Lung (tissue), 12 donors: ENCODE results near the gene TLX2. TPM values are rescaled to one million over a fixed set of nuclear protein-coding genes. Genes with fewer than 3 reads are reported as not detected.

Experiments used
- ATAC-seq: fragments of 200-7000 bp; cut with Tn5 transposase; one replicate; pipeline ENCODE4 v1.9.1; 2020; ENCODE audit warnings: moderate number of reproducible peaks; ENCODE audit not compliant: insufficient read depth, low FRiP score
- DNase-seq, 3 donors: peaks; one replicate each; pipeline ENCODE4 v3.0.0-alpha.2; 2013 to 2017
- H3K27ac ChIP-seq, 2 donors: one replicate each; pipeline ENCODE4 v1.5.1; 2013; ENCODE audit warnings: mild to moderate bottlenecking in 2 of 2, moderate library complexity in 2 of 2, control low read depth in 1 of 2, inconsistent platforms in 1 of 2, low read depth in 1 of 2, low read length in 1 of 2
- H3K27me3 ChIP-seq, 3 donors: one replicate each; pipeline ENCODE4 v1.5.1; 2013; ENCODE audit warnings: low read length in 2 of 3; ENCODE audit not compliant: control insufficient read depth in 3 of 3, insufficient read depth in 3 of 3
- H3K36me3 ChIP-seq, 4 donors: one replicate each; pipeline ENCODE4 v1.5.1; 2013; ENCODE audit warnings: low read length in 4 of 4, mild to moderate bottlenecking in 1 of 4, moderate library complexity in 1 of 4; ENCODE audit not compliant: control insufficient read depth in 4 of 4, insufficient read depth in 4 of 4
- H3K4me1 ChIP-seq, 5 donors: one replicate each; pipeline ENCODE4 v1.5.1; 2013; ENCODE audit warnings: low read length in 5 of 5, mild to moderate bottlenecking in 2 of 5, moderate library complexity in 1 of 5; ENCODE audit not compliant: control insufficient read depth in 5 of 5, insufficient read depth in 5 of 5
- H3K4me3 ChIP-seq: one replicate; pipeline ENCODE4 v1.5.1; 2013; ENCODE audit warnings: mild to moderate bottlenecking, control low read depth, moderate library complexity
- H3K9ac ChIP-seq, 2 donors: one replicate each; pipeline ENCODE4 v1.5.1; 2013; ENCODE audit warnings: low read length in 2 of 2, control low read depth in 1 of 2; ENCODE audit not compliant: insufficient read depth in 1 of 2
- H3K9me3 ChIP-seq, 4 donors: one replicate each; pipeline ENCODE4 v1.5.1; 2013; ENCODE audit warnings: low read length in 3 of 4, mild to moderate bottlenecking in 1 of 4, moderate library complexity in 1 of 4; ENCODE audit not compliant: control insufficient read depth in 4 of 4, insufficient read depth in 3 of 4
- CTCF ChIP-seq: IDR thresholded peaks from 2 replicates; pipeline ENCODE4 v1.5.1; 2012; ENCODE audit warnings: mild to moderate bottlenecking; ENCODE audit errors: control extremely low read depth, extremely low read depth
- WGBS, 2 donors: extraction: QIAGEN DNeasy Blood & Tissue Kit; methylation state at CpG; one replicate each; pipeline ENCODE4 v1.1.7; 2013; 5-methylcytosine and 5-hydroxymethylcytosine counted together
- polyA plus RNA-seq, 2 donors: library from polyadenylated mRNA; stranded (reverse); fragments of 200-250 nt; gene quantifications; one replicate each; pipeline ENCODE4 v1.2.1, GENCODE V29; 2013
- total RNA-seq, 2 donors: library from RNA; depleted of rRNA in 1 of 2; stranded (reverse); fragments of >200 nt in 1 of 2; gene quantifications; one replicate each; pipeline ENCODE4 v1.2.1, GENCODE V29; 2014 to 2021
- donor health status: control.
- donor health status: control.
- donor health status: Bipolar disorder and iron deficiency.
- donor health status: healthy.
- donor health status: DM: yes; HTN: yes; CAD: no.

Gene TLX2
- total and polyA plus RNA-seq, 4 donors: 0.03 TPM; not detected in 3

- Histone ChIP-seq H3K4me1 (peaks cover 0 to 24% (median 7%) of the 10 kb centered on the region in 5 donors), H3K36me3 (no peaks in the 10 kb centered on the region), H3K9me3 (peaks cover 0 to 14% (median 0%) of the 10 kb centered on the region in 4 donors), H3K27me3 (peaks cover 6 to 78% (median 77%) of the 10 kb centered on the region in 3 donors), H3K27ac (no peak overlapping the region), H3K4me3 (no peak overlapping the region), H3K9ac (no peak overlapping the region)
- TF ChIP-seq CTCF: no peak
- DNase-seq (no peak), ATAC-seq (no peak)
- 8 to 14% methylated on average over 34 to 36 of the region's 36 CpGs for whole genome bisulfite sequencing, 2 donors
Observed at GRCh38 chr2:74512744-74513604, 1.3 kb upstream of the TLX2 start.

GRCh38 chr2:74513605-74514367, 464 bp upstream of the TLX2 start:
- no peak for ATAC-seq
- Histone ChIP-seq H3K27me3 (peaks cover 7 to 81% (median 80%) of the 10 kb centered on the region in 3 donors), H3K4me1 (peaks cover 0 to 21% (median 0%) of the 10 kb centered on the region in 5 donors), H3K4me3 (no peak overlapping the region), H3K9me3 (peaks cover 0 to 14% (median 0%) of the 10 kb centered on the region in 4 donors), H3K27ac (no peak overlapping the region), H3K9ac (no peak overlapping the region), H3K36me3 (no peaks in the 10 kb centered on the region)
- TF ChIP-seq CTCF: no peak
- WGBS, 2 donors: 6 to 8% methylated on average over 47 to 52 of the region's 52 CpGs
- DNase-seq: peak in 2 of 3 donors; percentile 24 to 26

GRCh38 chr2:74515271-74515980, 1.2 kb downstream of the TLX2 start:
- ATAC-seq (peak; percentile 17), DNase-seq (no peak)
- no peak for TF ChIP-seq CTCF
- H3K27me3 ChIP-seq: peaks cover 9 to 84% (median 82%) of the 10 kb centered on the region in 3 donors
- H3K27ac ChIP-seq: no peak overlapping the region
- no peak overlapping the region for H3K4me3 ChIP-seq
- no peaks in the 10 kb centered on the region for H3K36me3 ChIP-seq
- no peak overlapping the region for H3K9ac ChIP-seq
- 4 to 6% methylated on average over 51 to 60 of the region's 60 CpGs for WGBS, 2 donors
- H3K4me1 ChIP-seq: peaks cover 0 to 21% (median 0%) of the 10 kb centered on the region in 5 donors
- H3K9me3 ChIP-seq: peaks cover 0 to 14% (median 0%) of the 10 kb centered on the region in 4 donors
